ENCODE data around the gene HNRNPLL. TPM values are rescaled to one million over a fixed set of nuclear protein-coding genes. Genes with fewer than 3 reads are reported as not detected.
"Not testable (repeated sequence)": the region's sequence is repeated elsewhere in the genome, so short reads cannot be mapped to it uniquely, and the experiment has no call there.

The HNRNPLL gene
- total RNA-seq, 1 experiment from 2014 or later = 43.2 TPM

GRCh38 chr2:38649176-38649728 is 46.5 kb upstream of the HNRNPLL start:
- Histone ChIP-seq H3K79me2 (ENCODE audit: insufficient read depth, low read length) (no peaks in the 10 kb centered on the region), H3K36me3 (ENCODE audit: control insufficient read depth in 1 of 2, insufficient read depth in 2 of 2, low read length in 2 of 2) (no peaks in the 10 kb centered on the region), H3K4me1 (ENCODE audit: control insufficient read depth in 1 of 2, insufficient read depth in 2 of 2, low read length in 2 of 2) (no peaks in the 10 kb centered on the region), H3K9ac (ENCODE audit: low read length) (no peak overlapping the region), H3K27ac (ENCODE audit: low read depth, low read length) (no peak overlapping the region), H3K4me2 (ENCODE audit: low read length) (no peak overlapping the region), H3K9me3 (ENCODE audit: control insufficient read depth in 1 of 2, insufficient read depth in 1 of 2, low read depth in 1 of 2, low read length in 2 of 2) (no peaks in the 10 kb centered on the region), H3K4me3 (replicated peaks in 1 of 2; ENCODE audit: low read depth in 1 of 2, low read length in 2 of 2) (no peak overlapping the region), H4K20me1 (ENCODE audit: insufficient read depth) (no peaks in the 10 kb centered on the region), H3K27me3 (ENCODE audit: insufficient read depth, low read length) (no peaks in the 10 kb centered on the region), H2AFZ (ENCODE audit: low read depth, low read length, poor library complexity, severe bottlenecking) (no peak overlapping the region), H3K9me2 (ENCODE audit: insufficient read depth) (no peaks in the 10 kb centered on the region)
- POLR2A ChIA-PET = no interaction called here
- RAD21 ChIA-PET (ENCODE audit: low non-redundant PET in 1 of 2, low total read pairs in 2 of 2, uncharacterized antibody in 2 of 2, unreplicated experiment in 2 of 2) = no interaction called here
- BruUV-seq (replicated peaks) = no TSS peak
- ATAC-seq (no peak), DNase-seq (ENCODE audit: low read depth, low spot score) (no peak)
- intact Hi-C loops (cut with micrococcal nuclease) = no loop called here
- CTCF ChIA-PET = no interaction called here
- TF ChIP-seq ZFX (IDR thresholded peaks at IDR 0.05) (no peak), SRF (IDR thresholded peaks at IDR 0.05; ENCODE audit: low read depth) (no peak), CEBPB (IDR thresholded peaks at IDR 0.05; ENCODE audit: low read depth) (no peak)

- Histone ChIP-seq H2AFZ (ENCODE audit: low read depth, low read length, poor library complexity, severe bottlenecking) (no peak overlapping the region), H3K4me2 (ENCODE audit: low read length) (no peak overlapping the region), H3K4me1 (ENCODE audit: control insufficient read depth in 1 of 2, insufficient read depth in 2 of 2, low read length in 2 of 2) (no peaks in the 10 kb centered on the region), H3K4me3 (replicated peaks in 1 of 2; ENCODE audit: low read depth in 1 of 2, low read length in 2 of 2) (no peak overlapping the region), H3K9me2 (ENCODE audit: insufficient read depth) (no peaks in the 10 kb centered on the region), H3K9me3 (ENCODE audit: control insufficient read depth in 1 of 2, insufficient read depth in 1 of 2, low read depth in 1 of 2, low read length in 2 of 2) (no peaks in the 10 kb centered on the region), H3K27me3 (ENCODE audit: insufficient read depth, low read length) (no peaks in the 10 kb centered on the region), H3K27ac (ENCODE audit: low read depth, low read length) (no peak overlapping the region), H3K36me3 (ENCODE audit: control insufficient read depth in 1 of 2, insufficient read depth in 2 of 2, low read length in 2 of 2) (no peaks in the 10 kb centered on the region), H3K9ac (ENCODE audit: low read length) (no peak overlapping the region), H3K79me2 (ENCODE audit: insufficient read depth, low read length) (no peaks in the 10 kb centered on the region), H4K20me1 (ENCODE audit: insufficient read depth) (no peaks in the 10 kb centered on the region)
- DNase-seq (ENCODE audit: low read depth, low spot score) (no peak), ATAC-seq (no peak)
- ChIA-PET POLR2A (no interaction called here), CTCF (no interaction called here), RAD21 (ENCODE audit: low non-redundant PET in 1 of 2, low total read pairs in 2 of 2, uncharacterized antibody in 2 of 2, unreplicated experiment in 2 of 2) (no interaction called here)
- intact Hi-C loops (cut with micrococcal nuclease) = no loop called here
- TF ChIP-seq MAX (IDR thresholded peaks at IDR 0.05) (no peak), EZH2 (IDR thresholded peaks at IDR 0.05) (no peak), EGR1 (IDR thresholded peaks at IDR 0.05; ENCODE audit: low read depth) (no peak), ELF1 (IDR thresholded peaks at IDR 0.05; ENCODE audit: borderline replicate concordance, low read depth) (no peak), CEBPB (IDR thresholded peaks at IDR 0.05; ENCODE audit: low read depth) (no peak), ZFX (IDR thresholded peaks at IDR 0.05) (no peak)
- no TSS peak for BruUV-seq (replicated peaks)
Measured at GRCh38 chr2:38648107-38648761, 45.5 kb upstream of the HNRNPLL start.

- DNase-seq (ENCODE audit: low read depth, low spot score); H3K4me2 ChIP-seq (ENCODE audit: low read length); H3K27ac ChIP-seq (ENCODE audit: low read depth, low read length); H3K4me1 ChIP-seq (ENCODE audit: control insufficient read depth in 1 of 2, insufficient read depth in 2 of 2, low read length in 2 of 2); intact Hi-C loops (cut with micrococcal nuclease); H3K9me2 ChIP-seq (ENCODE audit: insufficient read depth); H3K9me3 ChIP-seq (ENCODE audit: control insufficient read depth in 1 of 2, insufficient read depth in 1 of 2, low read depth in 1 of 2, low read length in 2 of 2); POLR2A ChIA-PET; H4K20me1 ChIP-seq (ENCODE audit: insufficient read depth); H3K79me2 ChIP-seq (ENCODE audit: insufficient read depth, low read length); H3K27me3 ChIP-seq (ENCODE audit: insufficient read depth, low read length); H3K36me3 ChIP-seq (ENCODE audit: control insufficient read depth in 1 of 2, insufficient read depth in 2 of 2, low read length in 2 of 2); BruUV-seq (replicated peaks); CTCF ChIA-PET; H3K4me3 ChIP-seq (replicated peaks in 1 of 2; ENCODE audit: low read depth in 1 of 2, low read length in 2 of 2); RAD21 ChIA-PET (ENCODE audit: low non-redundant PET in 1 of 2, low total read pairs in 2 of 2, uncharacterized antibody in 2 of 2, unreplicated experiment in 2 of 2); H3K9ac ChIP-seq (ENCODE audit: low read length); H2AFZ ChIP-seq (ENCODE audit: low read depth, low read length, poor library complexity, severe bottlenecking); ATAC-seq: not testable (repeated sequence)
Measured at GRCh38 chr2:38643683-38644511, 41.2 kb upstream of the HNRNPLL start.
